Measurements from ENCODE around the gene DOCK9. TPM values are rescaled to one million over a fixed set of nuclear protein-coding genes. Genes with fewer than 3 reads are reported as not detected.

The DOCK9 gene
- total RNA-seq, 6 donors from 2014 or later: 155 to 284 (median 170) TPM

GRCh38 chr13:98794498-98794897 lies 183.4 kb downstream of the DOCK9 start:
- Histone ChIP-seq H3K4me1 (no peaks in the 10 kb centered on the region), H3K4me3 (no peak overlapping the region), H3K27me3 (no peaks in the 10 kb centered on the region), H3K9me3 (no peaks in the 10 kb centered on the region), H3K27ac (no peak overlapping the region), H3K36me3 (peaks cover 13 to 74% (median 44%) of the 10 kb centered on the region in 4 donors)
- ATAC-seq (ENCODE audit: low FRiP score in 2 of 2) (no peak), DNase-seq (no peak)
- 94 to 96% methylated on average over 12 of the region's 12 CpGs for WGBS, 2 donors
- TF ChIP-seq EP300 (IDR thresholded peaks at IDR 0.05): no peak
- TF ChIP-seq CTCF (IDR thresholded peaks at IDR 0.05): no peak
- no peak for TF ChIP-seq POLR2A (IDR thresholded peaks at IDR 0.05)
- no peak for TF ChIP-seq POLR2AphosphoS5 (IDR thresholded peaks at IDR 0.05)

- Histone ChIP-seq H3K4me1 (no peaks in the 10 kb centered on the region), H3K4me3 (no peak overlapping the region), H3K36me3 (peaks cover 13 to 59% (median 37%) of the 10 kb centered on the region in 4 donors), H3K27ac (no peak overlapping the region), H3K27me3 (no peaks in the 10 kb centered on the region), H3K9me3 (no peaks in the 10 kb centered on the region)
- DNase-seq (no peak), ATAC-seq (ENCODE audit: low FRiP score in 2 of 2) (no peak)
- TF ChIP-seq EP300 (IDR thresholded peaks at IDR 0.05): no peak
- no peak for TF ChIP-seq CTCF (IDR thresholded peaks at IDR 0.05)
- no peak for TF ChIP-seq POLR2A (IDR thresholded peaks at IDR 0.05)
- no peak for TF ChIP-seq POLR2AphosphoS5 (IDR thresholded peaks at IDR 0.05)
- 86% methylated on average over 11 of the region's 11 CpGs for WGBS, 2 donors
These were observed 184.9 kb downstream of the DOCK9 start for GRCh38 chr13:98792785-98793495.

- no peaks in the 10 kb centered on the region for H3K27me3 ChIP-seq
- no peak overlapping the region for H3K4me3 ChIP-seq
- no peaks in the 10 kb centered on the region for H3K4me1 ChIP-seq
- TF ChIP-seq POLR2A (IDR thresholded peaks at IDR 0.05) (no peak), EP300 (IDR thresholded peaks at IDR 0.05) (no peak), CTCF (IDR thresholded peaks at IDR 0.05) (no peak), POLR2AphosphoS5 (IDR thresholded peaks at IDR 0.05) (no peak)
- peaks cover 13 to 52% (median 32%) of the 10 kb centered on the region in 4 donors for H3K36me3 ChIP-seq
- H3K9me3 ChIP-seq: no peaks in the 10 kb centered on the region
- no peak overlapping the region for H3K27ac ChIP-seq
- no peak for ATAC-seq (ENCODE audit: low FRiP score in 2 of 2)
- 96% methylated on average over 9 of the region's 9 CpGs for WGBS, 2 donors
- DNase-seq: no peak
These were observed 185.5 kb downstream of the DOCK9 start for GRCh38 chr13:98792321-98792720.

GRCh38 chr13:98791611-98792010 lies 186.3 kb downstream of the DOCK9 start:
- DNase-seq: no peak
- ATAC-seq (ENCODE audit: low FRiP score in 2 of 2): no peak
- TF ChIP-seq EP300 (IDR thresholded peaks at IDR 0.05): no peak
- TF ChIP-seq POLR2AphosphoS5 (IDR thresholded peaks at IDR 0.05): no peak
- no peak for TF ChIP-seq CTCF (IDR thresholded peaks at IDR 0.05)
- no peak for TF ChIP-seq POLR2A (IDR thresholded peaks at IDR 0.05)
- no peak overlapping the region for H3K4me3 ChIP-seq
- no peaks in the 10 kb centered on the region for H3K27me3 ChIP-seq
- WGBS, 2 donors: 97 to 100% methylated on average over 1 to 7 of the region's 7 CpGs
- H3K9me3 ChIP-seq: no peaks in the 10 kb centered on the region
- H3K4me1 ChIP-seq: no peaks in the 10 kb centered on the region
- H3K36me3 ChIP-seq: peaks cover 9 to 45% (median 26%) of the 10 kb centered on the region in 4 donors
- no peak overlapping the region for H3K27ac ChIP-seq

- WGBS, 2 donors: 82 to 90% methylated on average over 9 of the region's 9 CpGs
- H3K27me3 ChIP-seq: no peaks in the 10 kb centered on the region
- H3K36me3 ChIP-seq: peaks cover 0 to 9% (median 2%) of the 10 kb centered on the region in 4 donors
- no peak overlapping the region for H3K27ac ChIP-seq
- ATAC-seq (ENCODE audit: low FRiP score in 2 of 2) (no peak), DNase-seq (peak in 1 of 2 donors; percentile 40)
- H3K4me1 ChIP-seq: no peaks in the 10 kb centered on the region
- no peak overlapping the region for H3K4me3 ChIP-seq
- no peaks in the 10 kb centered on the region for H3K9me3 ChIP-seq
- TF ChIP-seq CTCF (IDR thresholded peaks at IDR 0.05): no peak
These were observed 189.9 kb downstream of the DOCK9 start for GRCh38 chr13:98787996-98788395.

Measured in upper lobe of left lung (tissue), 6 donors.